ENCODE measurements around the gene PNLIPRP2.

Gene PNLIPRP2

DNA sequence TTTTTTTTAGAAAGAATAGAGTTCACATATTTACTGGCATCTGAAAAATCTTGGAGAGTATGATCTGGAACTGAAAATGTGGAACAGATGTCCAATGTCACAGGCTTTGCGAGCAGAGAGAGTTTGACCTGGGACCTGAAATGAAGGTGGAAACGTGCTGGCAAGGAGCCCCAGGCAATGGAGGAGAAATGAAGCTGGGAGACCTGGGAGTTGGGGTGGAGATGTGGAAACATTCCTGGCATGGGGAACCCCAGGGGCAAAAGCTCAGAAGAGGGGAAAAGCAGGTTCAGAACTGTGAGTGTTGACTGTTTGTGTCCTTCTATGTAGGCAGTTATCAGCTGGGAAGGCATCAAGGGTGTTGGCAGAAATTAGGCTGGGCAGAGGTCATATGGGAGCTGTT lies 7.3 kb upstream of the PNLIPRP2 start:
- no peak for FAIRE-seq

DNA sequence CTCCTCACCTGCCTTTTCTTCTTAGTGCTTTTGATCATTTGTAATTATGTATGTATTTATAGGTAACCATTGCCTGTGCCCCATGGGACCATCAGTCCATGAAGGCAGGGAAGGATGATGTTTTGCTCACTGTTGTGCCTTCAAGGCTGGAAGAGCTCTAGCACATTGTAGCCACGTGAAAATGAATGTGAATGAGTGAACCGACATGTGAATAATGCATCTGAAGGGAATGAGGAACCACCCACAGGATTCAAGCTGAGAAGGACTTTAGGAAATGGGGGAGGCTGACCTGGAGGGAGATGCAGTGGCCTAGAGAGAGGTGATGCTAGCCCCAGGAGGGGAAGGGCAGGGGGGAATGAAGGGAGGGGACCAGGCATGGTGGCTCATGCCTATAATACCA lies 6.0 kb upstream of the PNLIPRP2 start:
- FAIRE-seq: no peak

- no peak for FAIRE-seq
These were observed 5.5 kb upstream of the PNLIPRP2 start for GRCh38 chr10:116615199-116615776.

DNA sequence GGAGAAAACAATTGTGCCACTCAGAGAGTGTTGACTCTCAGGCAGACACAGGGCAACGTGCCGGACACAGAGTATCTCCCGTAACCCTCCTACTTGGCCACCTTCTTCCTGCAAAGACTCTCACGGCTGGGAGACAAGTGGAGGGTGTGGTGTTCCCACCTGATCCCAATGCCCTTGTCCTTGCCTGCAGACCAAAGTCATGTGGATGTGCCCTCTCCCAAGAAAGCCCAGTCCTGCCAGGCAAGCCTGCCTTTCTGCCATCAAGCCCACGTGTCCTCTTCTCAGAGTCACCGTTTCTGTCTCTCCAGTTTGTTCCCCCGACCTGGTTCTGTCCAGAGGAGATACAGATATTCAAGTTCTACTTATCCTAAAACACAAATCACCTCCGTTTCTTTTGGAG lies 723 bp downstream of the PNLIPRP2 start:
- FAIRE-seq: no peak

- FAIRE-seq: no peak
These were observed 1.3 kb downstream of the PNLIPRP2 start for GRCh38 chr10:116621934-116622655.

DNA sequence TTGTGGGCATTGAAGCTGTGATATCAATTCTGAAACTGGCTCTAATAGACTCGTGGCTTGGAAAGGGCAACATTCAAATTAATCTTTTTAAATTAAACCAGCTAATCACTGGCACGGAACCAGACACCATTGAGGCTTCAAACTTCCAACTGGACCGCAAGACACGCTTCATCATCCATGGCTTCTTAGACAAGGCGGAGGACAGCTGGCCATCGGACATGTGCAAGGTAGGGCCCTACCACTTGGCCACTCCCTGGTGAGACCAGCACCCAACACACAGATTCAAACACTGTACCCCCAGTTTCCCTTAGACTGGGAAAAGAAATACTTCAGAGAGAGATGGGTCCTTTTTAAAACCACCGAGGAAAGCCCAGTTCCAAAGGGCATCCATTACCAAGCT lies 5.1 kb downstream of the PNLIPRP2 start:
- no peak for FAIRE-seq

GRCh38 chr10:116626815-116627214 lies 6.1 kb downstream of the PNLIPRP2 start:
- FAIRE-seq: no peak

DNA sequence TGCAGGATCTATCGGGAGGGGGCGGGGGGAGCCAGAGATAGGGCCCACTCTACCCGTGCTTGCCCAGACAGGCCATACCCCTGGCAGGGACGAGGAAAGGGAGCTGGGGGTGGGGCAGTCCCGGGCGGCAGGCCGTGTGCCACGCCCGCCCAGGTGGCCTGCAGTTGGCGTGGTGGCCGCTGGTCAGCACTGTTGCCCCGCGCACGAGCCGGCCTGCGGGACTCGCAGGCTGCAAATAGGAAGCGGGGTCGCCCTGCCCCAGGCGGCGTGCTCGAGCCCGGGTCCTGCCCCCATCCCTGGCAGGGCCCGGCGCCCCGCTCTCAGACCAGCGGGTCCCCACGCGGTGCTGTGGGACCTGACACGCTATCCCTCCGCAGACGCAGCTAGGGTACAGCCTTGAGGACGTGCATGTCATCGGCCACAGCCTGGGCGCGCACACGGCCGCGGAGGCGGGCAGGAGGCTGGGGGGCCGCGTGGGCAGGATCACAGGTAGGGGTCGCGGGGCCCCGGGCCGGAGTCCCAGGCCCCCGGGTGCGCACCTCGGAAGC lies 6.7 kb downstream of the PNLIPRP2 start:
- no peak for FAIRE-seq

DNA sequence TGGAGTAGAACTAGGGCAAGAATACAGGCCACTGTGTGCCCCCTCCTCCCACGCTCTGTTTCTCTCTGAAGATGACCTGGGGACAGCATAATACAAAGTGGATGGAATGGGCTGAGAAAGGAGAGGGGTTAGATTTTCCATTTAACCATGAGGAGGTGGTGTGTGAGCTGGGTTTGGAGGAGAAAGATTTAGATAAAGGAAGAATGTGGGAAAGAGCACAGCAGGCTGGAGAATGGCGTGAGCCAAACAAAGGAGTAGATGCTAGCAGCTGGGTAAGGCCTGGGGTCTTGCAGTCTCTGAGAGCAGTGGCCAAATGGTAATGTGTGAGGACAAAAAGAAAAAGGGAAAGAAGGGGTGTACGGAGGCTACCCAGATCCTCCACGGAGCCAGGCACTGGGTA lies 8.6 kb downstream of the PNLIPRP2 start:
- no peak for FAIRE-seq

- FAIRE-seq: no peak
These were observed 9.3 kb downstream of the PNLIPRP2 start for GRCh38 chr10:116630020-116630419.

GRCh38 chr10:116631871-116632295 lies 11.1 kb downstream of the PNLIPRP2 start:
- no peak for FAIRE-seq

- no peak for FAIRE-seq
These were observed 12.0 kb downstream of the PNLIPRP2 start for GRCh38 chr10:116632596-116633215.

DNA sequence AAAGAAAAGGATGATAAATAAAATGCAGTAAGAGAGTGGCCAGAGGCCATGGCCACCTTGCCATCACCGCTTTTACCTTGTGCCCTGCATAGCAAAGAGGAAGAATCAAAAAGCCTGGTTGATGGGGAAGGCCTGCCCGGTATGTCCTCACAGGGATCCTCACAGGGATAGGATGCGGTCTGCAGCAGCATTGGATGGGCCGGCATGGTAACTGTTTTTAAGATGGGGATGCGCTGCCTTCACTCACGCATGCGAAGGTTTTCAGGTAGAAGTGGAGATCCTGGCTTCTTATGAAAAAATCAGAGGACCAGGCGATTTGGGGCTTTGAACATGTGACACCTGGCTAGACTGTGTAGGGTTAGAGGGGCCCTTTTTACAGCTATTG lies 12.5 kb downstream of the PNLIPRP2 start:
- no peak for FAIRE-seq

DNA sequence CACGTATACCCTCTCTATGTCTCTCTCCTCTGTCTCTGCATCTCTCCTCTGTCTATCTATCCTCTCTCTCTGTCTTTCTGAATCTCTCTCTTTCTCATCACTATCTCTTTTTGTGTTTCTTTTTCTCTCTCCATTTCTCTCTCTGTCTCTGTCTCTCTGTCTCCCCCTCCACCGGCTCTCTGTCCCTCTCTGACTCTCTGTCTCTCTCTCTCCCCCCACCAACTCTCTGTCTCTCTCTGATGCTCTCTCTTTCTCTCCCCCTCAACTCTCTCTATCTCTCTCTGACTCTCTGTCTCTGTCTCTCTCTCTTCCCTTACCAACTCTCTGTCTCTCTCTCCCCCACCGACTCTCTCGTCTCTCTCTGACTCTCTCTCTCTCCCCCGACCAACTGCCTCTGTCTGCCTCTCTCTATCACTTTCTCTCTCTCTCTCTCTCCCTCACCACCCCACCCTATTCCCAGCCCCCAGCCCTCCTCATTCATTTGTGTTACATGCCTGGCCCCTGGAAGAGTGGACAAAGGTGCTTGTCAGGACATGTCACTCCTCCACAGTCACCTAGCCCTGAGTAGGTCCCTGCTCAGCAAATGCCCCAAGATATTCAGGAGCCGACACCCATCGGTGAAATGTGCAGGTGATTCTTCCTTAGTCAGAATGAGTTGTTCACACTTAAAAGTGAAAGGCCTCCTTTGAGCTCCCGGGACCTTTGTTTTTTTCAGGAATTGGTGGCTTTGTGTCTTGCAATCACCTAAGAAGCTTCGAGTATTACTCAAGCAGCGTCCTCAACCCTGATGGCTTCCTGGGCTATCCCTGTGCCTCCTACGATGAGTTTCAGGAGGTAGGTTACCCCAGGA lies 13.6 kb downstream of the PNLIPRP2 start:
- FAIRE-seq: no peak

DNA sequence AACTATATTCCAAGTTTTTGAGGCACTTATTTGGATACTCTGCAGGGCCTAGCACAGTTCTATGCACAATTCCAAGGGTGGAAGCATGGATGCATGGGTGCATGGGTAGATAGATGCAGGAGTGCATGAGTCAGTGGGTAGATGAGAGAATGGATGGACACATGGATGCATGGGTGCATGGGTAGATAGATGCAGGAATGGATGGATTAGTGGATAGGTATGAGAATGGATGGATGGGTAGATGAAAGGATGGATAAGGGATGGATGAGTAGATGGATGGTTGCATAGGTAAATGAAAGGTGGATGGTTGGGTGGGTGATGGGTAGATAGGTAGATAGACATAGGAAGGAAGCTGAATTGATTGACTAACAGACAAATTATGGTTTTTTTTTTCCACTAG lies 15.6 kb downstream of the PNLIPRP2 start:
- FAIRE-seq: no peak

DNA sequence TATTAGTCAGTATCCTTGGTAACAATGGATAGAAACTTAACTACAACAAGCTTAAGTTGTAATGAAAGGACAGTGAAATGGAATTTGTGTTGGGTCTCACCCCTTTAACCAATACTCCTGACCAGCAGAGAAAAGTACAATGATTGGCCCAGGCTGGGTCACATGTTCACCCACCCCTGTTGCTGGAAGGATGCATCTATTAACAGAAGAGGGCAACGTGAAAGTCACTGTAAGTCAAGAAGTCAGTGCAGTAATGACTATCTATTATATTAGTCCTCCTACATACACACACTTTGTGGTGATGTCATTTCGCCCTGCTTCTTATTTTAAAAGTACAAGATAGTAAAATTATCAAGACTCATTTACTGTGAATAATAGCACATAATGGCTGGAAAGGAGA lies 16.2 kb downstream of the PNLIPRP2 start:
- FAIRE-seq: no peak

DNA sequence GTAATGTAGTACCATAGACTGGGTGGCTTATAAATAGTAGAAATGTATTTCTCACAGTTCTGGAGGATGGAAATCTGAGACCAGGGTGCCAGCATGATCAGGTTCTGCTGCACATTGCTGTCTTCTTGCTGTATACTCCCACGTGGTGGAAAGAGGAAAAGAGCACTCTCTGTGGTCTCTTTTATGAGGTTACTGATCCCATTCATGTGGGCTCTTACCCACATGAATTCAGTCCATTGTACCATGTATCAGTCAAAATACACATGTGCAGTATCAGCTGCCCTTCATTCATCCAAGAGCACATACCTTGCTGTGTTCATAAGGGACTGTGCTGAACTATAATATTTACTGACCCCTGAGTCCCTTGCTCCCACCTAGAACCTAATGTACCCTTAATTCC lies 17.1 kb downstream of the PNLIPRP2 start:
- no peak for FAIRE-seq

- FAIRE-seq: no peak
These were observed 25.7 kb downstream of the PNLIPRP2 start for GRCh38 chr10:116646502-116646901.

DNA sequence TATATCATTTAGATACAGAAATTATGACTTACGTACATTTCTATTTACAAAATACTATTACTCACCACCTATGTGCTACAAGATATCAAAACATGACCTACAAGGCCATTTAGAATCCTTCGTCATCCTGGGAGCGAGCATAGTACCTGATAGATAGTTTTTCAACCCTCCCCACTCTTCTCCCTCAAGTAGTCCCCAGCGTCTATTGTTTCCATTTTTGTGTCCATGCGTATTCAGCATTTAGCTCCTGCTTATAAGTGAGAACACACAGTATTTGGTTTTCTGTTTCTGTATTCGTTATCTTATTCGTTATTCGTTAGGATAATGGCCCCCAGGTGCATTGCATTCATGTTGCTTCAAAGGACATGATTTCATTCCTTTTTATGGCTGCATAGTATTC lies 28.1 kb downstream of the PNLIPRP2 start:
- FAIRE-seq: no peak

GRCh38 chr10:116653885-116654284 lies 33.1 kb downstream of the PNLIPRP2 start:
- no peak for FAIRE-seq

GRCh38 chr10:116654816-116655215 lies 34.1 kb downstream of the PNLIPRP2 start:
- FAIRE-seq: no peak

DNA sequence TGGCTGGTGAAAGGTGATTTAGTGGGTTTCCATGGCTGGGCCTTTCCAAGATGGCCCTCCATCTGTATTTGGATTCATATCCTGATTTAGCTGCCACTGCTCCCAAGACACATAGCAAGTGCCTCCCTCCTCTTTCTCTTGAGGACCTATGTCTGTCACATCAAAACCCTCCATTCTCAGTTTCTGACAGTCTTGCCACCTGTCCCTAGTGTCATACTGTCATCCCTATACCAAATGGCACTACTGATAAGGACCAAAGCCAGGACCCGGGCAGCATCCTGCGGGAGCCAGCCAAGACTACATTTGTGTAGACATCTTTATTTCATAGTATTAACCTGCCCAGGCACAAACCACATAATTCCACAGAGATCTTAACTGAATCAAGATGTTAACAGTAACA lies 34.8 kb downstream of the PNLIPRP2 start:
- no peak for FAIRE-seq

- no peak for FAIRE-seq
These were observed 35.3 kb downstream of the PNLIPRP2 start for GRCh38 chr10:116656044-116656443.

Measured in TTC549 (cell line).